HUES6 (cell line): ENCODE results near the gene SPG7.

Experiments
- H3K27ac ChIP-seq: 2 replicates; pipeline ENCODE4 v1.7.0; 2013; ENCODE audit warnings: low read depth, mild to moderate bottlenecking, low read length, inconsistent platforms
- H3K27me3 ChIP-seq: 2 replicates; pipeline ENCODE4 v1.6.1; 2013; ENCODE audit warnings: low read length; ENCODE audit not compliant: control insufficient read depth, insufficient read depth
- H3K36me3 ChIP-seq: 2 replicates; pipeline ENCODE4 v1.6.1; 2013; ENCODE audit warnings: low read length; ENCODE audit not compliant: control insufficient read depth, insufficient read depth
- H3K4me1 ChIP-seq: 2 replicates; pipeline ENCODE4 v1.6.1; 2013; ENCODE audit warnings: low read length; ENCODE audit not compliant: control insufficient read depth, insufficient read depth
- H3K4me3 ChIP-seq: 2 replicates; pipeline ENCODE4 v1.5.1; 2013; ENCODE audit warnings: low read depth, low read length
- H3K9ac ChIP-seq: one replicate; pipeline ENCODE4 v1.6.1; 2013; ENCODE audit warnings: mild to moderate bottlenecking, low read length
- H3K9me3 ChIP-seq: 2 replicates; pipeline ENCODE4 v1.6.1; 2013; ENCODE audit warnings: low read depth, low read length; ENCODE audit not compliant: control insufficient read depth, insufficient read depth

SPG7 gene

GRCh38 chr16:89548344-89549006 lies 40.3 kb downstream of the SPG7 start:
- Histone ChIP-seq H3K4me3 (no peak overlapping the region), H3K9ac (no peak overlapping the region), H3K4me1 (no peaks in the 10 kb centered on the region), H3K9me3 (no peaks in the 10 kb centered on the region), H3K27me3 (no peaks in the 10 kb centered on the region), H3K36me3 (peaks cover 97% of the 10 kb centered on the region), H3K27ac (no peak overlapping the region)

GRCh38 chr16:89549007-89549700 lies 41.0 kb downstream of the SPG7 start:
- Histone ChIP-seq H3K27me3 (no peaks in the 10 kb centered on the region), H3K4me3 (no peak overlapping the region), H3K4me1 (no peaks in the 10 kb centered on the region), H3K36me3 (peaks cover 97% of the 10 kb centered on the region), H3K27ac (no peak overlapping the region), H3K9ac (no peak overlapping the region), H3K9me3 (no peaks in the 10 kb centered on the region)

- Histone ChIP-seq H3K9me3 (no peaks in the 10 kb centered on the region), H3K27me3 (no peaks in the 10 kb centered on the region), H3K4me1 (no peaks in the 10 kb centered on the region), H3K9ac (no peak overlapping the region), H3K27ac (no peak overlapping the region), H3K36me3 (peaks cover 96% of the 10 kb centered on the region), H3K4me3 (no peak overlapping the region)
Observed at GRCh38 chr16:89550421-89551007, 42.3 kb downstream of the SPG7 start.

- no peak overlapping the region for H3K9ac ChIP-seq
- no peak overlapping the region for H3K27ac ChIP-seq
- H3K4me3 ChIP-seq: no peak overlapping the region
- H3K36me3 ChIP-seq: peaks cover 96% of the 10 kb centered on the region
- no peaks in the 10 kb centered on the region for H3K4me1 ChIP-seq
- no peaks in the 10 kb centered on the region for H3K9me3 ChIP-seq
- no peaks in the 10 kb centered on the region for H3K27me3 ChIP-seq
Observed at GRCh38 chr16:89552329-89552728, 44.1 kb downstream of the SPG7 start.

- H3K36me3 ChIP-seq: peaks cover 96% of the 10 kb centered on the region
- H3K27ac ChIP-seq: no peak overlapping the region
- H3K4me1 ChIP-seq: no peaks in the 10 kb centered on the region
- no peak overlapping the region for H3K9ac ChIP-seq
- H3K4me3 ChIP-seq: no peak overlapping the region
- no peaks in the 10 kb centered on the region for H3K9me3 ChIP-seq
- no peaks in the 10 kb centered on the region for H3K27me3 ChIP-seq
Observed at GRCh38 chr16:89552913-89553312, 44.7 kb downstream of the SPG7 start.

GRCh38 chr16:89553733-89554132 lies 45.5 kb downstream of the SPG7 start:
- no peaks in the 10 kb centered on the region for H3K4me1 ChIP-seq
- peaks cover 88% of the 10 kb centered on the region for H3K36me3 ChIP-seq
- no peak overlapping the region for H3K4me3 ChIP-seq
- H3K27me3 ChIP-seq: no peaks in the 10 kb centered on the region
- no peak overlapping the region for H3K27ac ChIP-seq
- H3K9ac ChIP-seq: no peak overlapping the region
- no peaks in the 10 kb centered on the region for H3K9me3 ChIP-seq

GRCh38 chr16:89554343-89554742 lies 46.1 kb downstream of the SPG7 start:
- no peaks in the 10 kb centered on the region for H3K4me1 ChIP-seq
- peaks cover 82% of the 10 kb centered on the region for H3K36me3 ChIP-seq
- no peaks in the 10 kb centered on the region for H3K27me3 ChIP-seq
- no peak overlapping the region for H3K9ac ChIP-seq
- H3K4me3 ChIP-seq: no peak overlapping the region
- no peaks in the 10 kb centered on the region for H3K9me3 ChIP-seq
- no peak overlapping the region for H3K27ac ChIP-seq

- Histone ChIP-seq H3K9ac (no peak overlapping the region), H3K4me3 (no peak overlapping the region), H3K4me1 (no peaks in the 10 kb centered on the region), H3K9me3 (no peaks in the 10 kb centered on the region), H3K36me3 (peaks cover 73% of the 10 kb centered on the region), H3K27ac (no peak overlapping the region), H3K27me3 (no peaks in the 10 kb centered on the region)
Observed at GRCh38 chr16:89555265-89555664, 47.1 kb downstream of the SPG7 start.

GRCh38 chr16:89555780-89556179 lies 47.6 kb downstream of the SPG7 start:
- no peaks in the 10 kb centered on the region for H3K9me3 ChIP-seq
- H3K4me1 ChIP-seq: no peaks in the 10 kb centered on the region
- no peaks in the 10 kb centered on the region for H3K27me3 ChIP-seq
- H3K36me3 ChIP-seq: peaks cover 68% of the 10 kb centered on the region
- no peak overlapping the region for H3K27ac ChIP-seq
- H3K9ac ChIP-seq: no peak overlapping the region
- H3K4me3 ChIP-seq: no peak overlapping the region

- no peaks in the 10 kb centered on the region for H3K27me3 ChIP-seq
- no peak overlapping the region for H3K4me3 ChIP-seq
- peaks cover 4% of the 10 kb centered on the region for H3K4me1 ChIP-seq
- 0 out of 2 replicates have a peak overlapping the region, but pooled peaks have one; percentile 2 for H3K27ac ChIP-seq
- H3K9ac ChIP-seq: no peak overlapping the region
- H3K36me3 ChIP-seq: peaks cover 68% of the 10 kb centered on the region
- H3K9me3 ChIP-seq: no peaks in the 10 kb centered on the region
Observed at GRCh38 chr16:89556750-89557689, 48.8 kb downstream of the SPG7 start.
